Mesenchymal stem cell (in vitro differentiated cells and primary cell): Measurements from ENCODE around the gene ARSA. TPM values are rescaled to one million over a fixed set of nuclear protein-coding genes. Genes with fewer than 3 reads are reported as not detected.

ENCODE experiments used
- small RNA-seq: library from polyadenylated mRNA; stranded (forward); fragments of <200 nt; extraction: miRNeasy Mini kit (QIAGEN cat#:217004); gene quantifications from one replicate; pipeline ENCODE3, GENCODE V24; 2013; ENCODE audit warnings: low read depth

ARSA gene

Small RNAs within 50 kb of the gene (small RNA-seq; reads per million reads assigned to genes)
- not detected for gene RF00019
